BE2C (cell line): ENCODE data around the gene MED10.

ENCODE experiments used
- DNase-seq: peaks from one replicate; pipeline ENCODE4 v3.0.0-alpha.2; 2020
- H3K27me3 ChIP-seq: fragments of 250-450 bp; sonication (Bioruptor Pico); 2 replicates; pipeline ENCODE4 v1.5.1; 2020; ENCODE audit warnings: mild to moderate bottlenecking
- H3K36me3 ChIP-seq: fragments of 250-450 bp; sonication (Bioruptor Pico); 2 replicates; pipeline ENCODE4 v1.5.1; 2020; ENCODE audit warnings: mild to moderate bottlenecking
- H3K4me1 ChIP-seq: fragments of 250-450 bp; sonication (Bioruptor Pico); 2 replicates; pipeline ENCODE4 v1.5.1; 2020
- H3K4me3 ChIP-seq: 2 replicates; pipeline ENCODE4 v1.5.1; 2011; ENCODE audit warnings: low read depth, low read length
- H3K9me3 ChIP-seq: fragments of 250-450 bp; sonication (Bioruptor Pico); 2 replicates; pipeline ENCODE4 v1.5.1; 2020
- CTCF ChIP-seq: IDR thresholded peaks from 2 replicates; pipeline ENCODE4 v1.5.1; 2012; ENCODE audit warnings: mild to moderate bottlenecking, low read depth, low read length

Gene MED10

GRCh38 chr5:6396836-6397535 is 18.6 kb upstream of the MED10 start:
- H3K4me1 ChIP-seq: no peaks in the 10 kb centered on the region

GRCh38 chr5:6396043-6396442 is 17.7 kb upstream of the MED10 start:
- no peaks in the 10 kb centered on the region for H3K36me3 ChIP-seq
- no peak overlapping the region for H3K4me3 ChIP-seq
- TF ChIP-seq CTCF: no peak
- H3K4me1 ChIP-seq: no peaks in the 10 kb centered on the region
- DNase-seq: no peak
- no peaks in the 10 kb centered on the region; the same call in 1 of the 2 replicates for H3K27me3 ChIP-seq
- no peaks in the 10 kb centered on the region; the same call in 1 of the 2 replicates for H3K9me3 ChIP-seq

More at GRCh38 chr5:6396836-6397535, 18.6 kb upstream of the MED10 start:
- DNase-seq: no peak
- no peak for TF ChIP-seq CTCF
- Histone ChIP-seq H3K4me3 (no peak overlapping the region), H3K36me3 (no peaks in the 10 kb centered on the region), H3K9me3 (no peaks in the 10 kb centered on the region; the same call in 1 of the 2 replicates), H3K27me3 (no peaks in the 10 kb centered on the region; the same call in 1 of the 2 replicates)

GRCh38 chr5:6395621-6396020 is 17.3 kb upstream of the MED10 start:
- Histone ChIP-seq H3K9me3 (no peaks in the 10 kb centered on the region; the same call in 1 of the 2 replicates), H3K27me3 (no peaks in the 10 kb centered on the region; the same call in 1 of the 2 replicates), H3K4me1 (no peaks in the 10 kb centered on the region), H3K4me3 (no peak overlapping the region), H3K36me3 (no peaks in the 10 kb centered on the region)
- no peak for TF ChIP-seq CTCF
- DNase-seq: no peak

- no peaks in the 10 kb centered on the region; the same call in 1 of the 2 replicates for H3K27me3 ChIP-seq
- no peak for DNase-seq
- no peak overlapping the region for H3K4me3 ChIP-seq
- no peaks in the 10 kb centered on the region; the same call in 1 of the 2 replicates for H3K9me3 ChIP-seq
- H3K36me3 ChIP-seq: no peaks in the 10 kb centered on the region
- no peaks in the 10 kb centered on the region for H3K4me1 ChIP-seq
- TF ChIP-seq CTCF: no peak
Measured at GRCh38 chr5:6395102-6395445, 16.7 kb upstream of the MED10 start.

- Histone ChIP-seq H3K4me1 (no peaks in the 10 kb centered on the region), H3K9me3 (no peaks in the 10 kb centered on the region; the same call in 1 of the 2 replicates), H3K27me3 (no peaks in the 10 kb centered on the region; the same call in 1 of the 2 replicates), H3K4me3 (no peak overlapping the region), H3K36me3 (no peaks in the 10 kb centered on the region)
- no peak for DNase-seq
- no peak for TF ChIP-seq CTCF
Measured at GRCh38 chr5:6394429-6395101, 16.2 kb upstream of the MED10 start.
